Endometrial microvascular endothelial cells (primary cell): Measurements from ENCODE around the gene CUL4A. TPM values are rescaled to one million over a fixed set of nuclear protein-coding genes. Genes with fewer than 3 reads are reported as not detected.
"Not testable (repeated sequence)": the region's sequence is repeated elsewhere in the genome, so short reads cannot be mapped to it uniquely, and the experiment has no call there.

Experiments used
- in situ Hi-C: cut with HindIII; loops from 2 replicates; pipeline ENCODE4 v1.10.0; 2017; ENCODE audit warnings: low sequenced_read_pairs, low pct_unique_long_range_greater_than_20kb; ENCODE audit errors: inconsistent ontology term
- total RNA-seq: library from RNA; depleted of rRNA; stranded (reverse); fragments of >200 nt; gene quantifications from one replicate; pipeline ENCODE4 v1.2.3, GENCODE V29; 2015; ENCODE audit errors: inconsistent ontology term

CUL4A gene
- total RNA-seq, 1 donor from 2014 or later = 103 TPM

DNA sequence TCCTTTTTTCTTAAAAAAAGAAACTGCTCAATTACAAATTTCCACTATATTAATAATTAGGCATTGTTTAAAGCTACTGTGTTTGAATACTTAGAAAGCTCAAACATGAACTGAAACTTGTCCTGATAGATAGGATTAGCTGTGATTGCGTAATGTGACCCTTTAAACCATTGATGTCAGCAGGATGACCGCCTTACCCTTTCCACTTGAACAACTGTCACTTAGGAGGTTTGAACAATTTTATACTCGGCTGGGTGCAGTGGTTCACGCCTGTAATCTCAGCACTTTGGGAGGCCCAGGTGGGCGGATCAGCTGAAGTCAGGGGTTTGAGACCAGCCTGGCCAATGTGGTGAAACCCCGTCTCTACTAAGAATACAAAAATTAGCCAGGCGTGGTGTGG is 90.5 kb downstream of the CUL4A start:
- in situ Hi-C loops = no loop called here

DNA sequence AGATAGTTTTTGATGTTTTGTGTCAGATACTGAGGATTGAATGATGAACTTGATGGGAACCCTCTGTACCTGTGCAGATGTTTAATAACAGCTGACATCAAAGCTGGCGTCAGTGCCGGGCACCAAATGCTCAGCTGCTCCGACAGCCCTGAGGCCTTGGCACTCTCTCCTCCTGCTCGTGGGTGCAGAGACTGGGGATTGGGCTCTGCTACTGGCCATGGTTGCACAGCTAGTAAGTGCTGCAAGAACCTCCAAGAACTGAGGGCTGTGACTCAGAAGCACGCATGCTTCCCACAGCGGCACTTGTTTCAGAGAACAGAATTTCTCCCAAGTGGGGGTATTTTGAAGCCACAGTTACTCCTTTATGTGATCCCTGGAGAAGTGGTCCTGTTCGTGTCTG is 93.6 kb downstream of the CUL4A start:
- in situ Hi-C loops = no loop called here

DNA sequence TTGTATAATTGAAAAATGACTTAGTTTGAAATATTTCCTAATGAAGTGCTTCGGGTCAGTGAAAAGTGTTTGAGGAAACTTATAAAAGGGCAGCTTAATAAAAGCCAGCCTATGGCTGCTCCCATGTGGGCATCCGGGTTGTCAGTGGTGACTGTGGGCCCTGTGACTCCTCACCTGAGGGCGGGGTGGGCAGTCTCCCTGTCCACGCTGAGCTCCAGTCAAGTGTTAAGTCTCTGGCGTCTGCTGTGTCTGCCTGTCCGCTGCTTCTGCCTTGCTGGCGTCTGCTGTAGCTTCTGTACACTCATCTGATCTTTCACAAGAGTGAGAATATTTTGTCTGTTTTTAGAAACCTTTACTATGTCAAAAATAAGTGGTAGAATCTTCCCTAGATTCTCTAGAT is 94.7 kb downstream of the CUL4A start:
- in situ Hi-C loops = no loop called here

DNA sequence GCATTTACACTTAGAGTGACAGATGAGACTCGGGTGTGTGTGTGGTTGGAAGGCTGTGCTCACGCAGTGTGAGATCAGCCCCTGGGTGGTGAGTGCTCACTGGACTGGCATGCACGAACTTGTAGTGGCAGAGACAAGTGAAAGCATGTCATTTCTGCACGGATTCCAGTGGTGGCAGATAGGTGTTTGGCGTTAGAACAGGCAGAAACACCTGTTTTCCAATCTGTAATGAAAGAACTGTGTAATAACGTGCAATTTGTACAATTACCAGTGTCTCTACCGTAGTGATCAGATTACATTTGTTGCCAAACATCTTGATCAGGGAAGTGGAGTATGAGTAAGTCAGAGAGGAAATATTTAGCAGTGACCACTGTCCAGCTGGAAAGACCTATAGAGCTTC is 95.8 kb downstream of the CUL4A start:
- in situ Hi-C loops = no loop called here

DNA sequence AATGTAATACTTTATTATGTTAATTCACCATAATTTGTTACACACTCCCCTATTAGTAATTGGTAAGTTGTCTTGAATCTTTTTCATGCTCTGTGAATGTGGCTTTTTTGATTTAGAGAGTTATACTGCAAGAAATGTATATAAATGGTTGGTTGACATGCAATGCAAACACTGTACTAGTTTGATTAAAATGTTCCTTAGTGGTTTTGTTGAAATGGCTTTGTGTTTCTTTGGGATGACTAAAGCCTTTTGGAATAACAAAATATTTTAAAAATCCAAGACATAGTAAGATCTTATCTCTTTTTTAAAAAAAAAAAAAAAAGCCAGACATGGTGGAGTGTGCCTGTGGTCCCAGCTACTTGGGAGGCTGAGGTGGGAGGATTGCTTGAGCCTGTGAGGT is 98.1 kb downstream of the CUL4A start:
- in situ Hi-C loops = no loop called here

DNA sequence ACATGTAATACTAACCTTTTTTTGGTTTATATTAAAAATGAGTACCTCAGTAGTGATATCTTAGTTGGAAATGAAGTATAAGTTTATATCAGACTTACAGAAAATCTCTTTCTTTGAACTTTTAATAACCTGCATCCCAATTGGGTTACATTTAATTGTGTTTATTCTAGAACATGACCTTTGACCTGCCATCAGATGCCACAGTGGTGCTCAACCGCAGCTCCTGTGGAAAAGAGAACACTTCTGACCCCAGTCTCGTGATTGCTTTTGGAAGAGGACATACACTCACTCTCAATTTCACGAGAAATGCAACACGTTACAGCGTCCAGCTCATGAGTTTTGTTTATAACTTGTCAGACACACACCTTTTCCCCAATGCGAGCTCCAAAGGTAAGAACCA is 100.1 kb downstream of the CUL4A start:
- in situ Hi-C loops = no loop called here

DNA sequence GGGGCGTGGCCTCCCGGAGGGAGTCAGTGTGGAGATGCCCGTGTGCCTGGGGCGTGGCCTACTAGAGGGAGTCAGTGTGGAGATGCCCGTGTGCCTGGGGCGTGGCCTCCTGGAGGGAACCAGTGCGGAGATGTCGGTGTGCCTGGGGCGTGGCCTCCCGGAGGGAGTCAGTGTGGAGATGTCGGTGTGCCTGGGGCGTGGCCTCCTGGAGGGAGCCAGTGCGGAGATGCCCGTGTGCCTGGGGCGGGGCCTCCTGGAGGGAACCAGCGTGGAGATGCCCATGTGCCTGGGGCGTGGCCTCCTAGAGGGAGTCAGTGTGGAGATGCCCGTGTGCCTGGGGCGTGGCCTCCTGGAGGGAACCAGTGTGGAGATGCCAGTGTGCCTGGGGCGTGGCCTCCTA is 104.7 kb downstream of the CUL4A start:
- in situ Hi-C loops = not testable (repeated sequence)

DNA sequence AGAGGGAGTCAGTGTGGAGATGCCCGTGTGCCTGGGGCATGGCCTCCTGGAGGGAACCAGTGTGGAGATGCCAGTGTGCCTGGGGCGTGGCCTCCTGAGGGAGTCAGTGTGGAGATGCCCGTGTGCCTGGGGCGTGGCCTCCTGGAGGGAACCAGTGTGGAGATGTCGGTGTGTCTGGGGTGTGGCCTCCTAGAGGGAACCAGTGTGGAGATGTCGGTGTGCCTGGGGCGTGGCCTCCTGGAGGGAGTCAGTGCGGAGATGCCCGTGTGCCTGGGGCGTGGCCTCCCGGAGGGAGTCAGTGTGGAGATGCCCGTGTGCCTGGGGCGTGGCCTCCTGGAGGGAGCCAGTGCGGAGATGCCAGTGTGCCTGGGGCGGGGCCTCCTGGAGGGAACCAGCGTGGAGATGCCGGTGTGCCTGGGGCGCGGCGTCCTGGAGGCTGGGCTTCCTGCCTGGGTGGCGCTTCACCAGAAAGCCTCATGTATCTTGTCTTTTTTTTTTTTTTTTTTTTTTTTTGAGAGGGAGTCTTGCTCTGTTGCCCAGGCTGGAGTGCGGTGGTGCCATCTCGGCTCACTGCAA is 105.6 kb downstream of the CUL4A start:
- in situ Hi-C loops = not testable (repeated sequence)

DNA sequence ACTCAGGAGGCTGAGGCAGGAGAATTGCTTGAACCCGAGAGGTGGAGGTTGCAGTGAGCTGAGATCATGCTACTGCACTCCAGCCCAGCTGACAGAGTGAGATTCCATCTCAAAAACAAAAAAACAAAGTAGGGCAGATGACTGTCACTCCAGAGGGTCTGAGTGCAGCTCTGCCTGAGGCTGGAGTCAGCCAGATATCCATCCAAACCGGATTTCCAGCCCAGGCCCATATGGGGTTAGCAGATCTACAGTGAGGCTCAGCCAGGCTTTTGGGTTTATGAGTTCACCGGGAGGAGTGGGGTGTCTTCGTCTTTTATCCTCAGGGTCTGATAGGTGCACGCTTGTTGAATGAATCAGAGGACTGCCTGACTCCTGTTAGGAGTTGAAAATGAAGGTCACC is 106.6 kb downstream of the CUL4A start:
- in situ Hi-C loops = no loop called here

Other genes with a start within 250 kb of the CUL4A start
- gene MCF2L, start 240.4 kb upstream of the CUL4A start, total RNA-seq = 5.3 TPM
- not detected for gene F7, start 103.8 kb upstream of the CUL4A start, total RNA-seq
- not detected for gene F10, start 86.8 kb upstream of the CUL4A start, total RNA-seq
- gene PROZ, start 51.0 kb upstream of the CUL4A start, total RNA-seq = not detected
- gene PCID2, start 944 bp upstream of the CUL4A start, total RNA-seq = 109 TPM
- 239 TPM for gene LAMP1, start 87.6 kb downstream of the CUL4A start, total RNA-seq
- gene GRTP1, start 154.5 kb downstream of the CUL4A start, total RNA-seq = not detected
- 17.5 TPM for gene ADPRHL1, start 243.9 kb downstream of the CUL4A start, total RNA-seq